Tibial nerve (tissue), 4 donors: ENCODE results near the gene TMEM187. TPM values are rescaled to one million over a fixed set of nuclear protein-coding genes. Genes with fewer than 3 reads are reported as not detected.
A peak's percentile ranks its signal among the peaks of the same experiment; 100 is the strongest.

Experiments
- DNase-seq, 2 donors: peaks; one replicate each; pipeline ENCODE4 v3.0.0-alpha.2; 2019; ENCODE audit warnings: low spot score in 2 of 2
- H3K27ac ChIP-seq, 4 donors: fragments of 200-600 bp; sonication (generic) in 3 of 4; one replicate each; pipeline ENCODE4 v1.5.1; 2017 to 2019; ENCODE audit warnings: mild to moderate bottlenecking in 1 of 4
- H3K27me3 ChIP-seq, 2 donors: fragments of 200-600 bp; sonication (generic) in 1 of 2; one replicate each; pipeline versions ENCODE4 v1.5.1 to v1.6.0; 2017 to 2019
- H3K36me3 ChIP-seq, 3 donors: fragments of 200-600 bp; sonication (generic); one replicate each; pipeline ENCODE4 v1.5.1; 2018 to 2019
- H3K4me1 ChIP-seq, 4 donors: fragments of 200-600 bp; sonication (generic) in 3 of 4; one replicate each; pipeline ENCODE4 v1.5.1; 2017 to 2019
- H3K4me3 ChIP-seq, 4 donors: fragments of 200-600 bp; sonication (generic) in 3 of 4; one replicate each; pipeline ENCODE4 v1.5.1; 2017 to 2019; ENCODE audit warnings: mild to moderate bottlenecking in 1 of 4, moderate library complexity in 1 of 4
- H3K9me3 ChIP-seq, 4 donors: fragments of 200-600 bp; sonication (generic) in 3 of 4; one replicate each; pipeline ENCODE4 v1.5.1; 2017 to 2019
- EP300 ChIP-seq, 2 donors: sonication (generic); formaldehyde crosslinking; IDR thresholded peaks; one replicate each; pipeline ENCODE4 v1.6.1; 2017; ENCODE audit warnings: antibody characterized with exemption in 2 of 2, mild to moderate bottlenecking in 1 of 2
- POLR2A ChIP-seq, 2 donors: fragments of 450-650 bp; IDR thresholded peaks; one replicate each; pipeline ENCODE4 v1.6.1; 2017; ENCODE audit warnings: antibody characterized with exemption in 2 of 2, mild to moderate bottlenecking in 2 of 2, moderate library complexity in 2 of 2
- WGBS, 2 donors: methylation state at CpG; one replicate each; pipeline ENCODE4 v1.1.5; 2018; 5-methylcytosine and 5-hydroxymethylcytosine counted together
- total RNA-seq, 4 donors: library from RNA; depleted of rRNA; stranded (reverse); fragments of >200 nt; gene quantifications; one replicate each; pipeline ENCODE4 v1.1.0, GENCODE V29; 2016
- TF ChIP-seq, protein P1 (sequence below), 5 experiments: fragments of 200-600 bp in 3 of 5; fragments of 450-650 bp in 2 of 5; sonication (generic) in 3 of 5; IDR thresholded peaks; one replicate each; pipeline ENCODE4 v1.5.1; 2016 to 2019; ENCODE audit warnings: antibody characterized with exemption in 5 of 5, mild to moderate bottlenecking in 3 of 5, moderate library complexity in 2 of 5

TMEM187 gene
- total RNA-seq, 4 donors from 2014 or later, result 4.2 to 16.4 (median 9.6) TPM

DNA sequence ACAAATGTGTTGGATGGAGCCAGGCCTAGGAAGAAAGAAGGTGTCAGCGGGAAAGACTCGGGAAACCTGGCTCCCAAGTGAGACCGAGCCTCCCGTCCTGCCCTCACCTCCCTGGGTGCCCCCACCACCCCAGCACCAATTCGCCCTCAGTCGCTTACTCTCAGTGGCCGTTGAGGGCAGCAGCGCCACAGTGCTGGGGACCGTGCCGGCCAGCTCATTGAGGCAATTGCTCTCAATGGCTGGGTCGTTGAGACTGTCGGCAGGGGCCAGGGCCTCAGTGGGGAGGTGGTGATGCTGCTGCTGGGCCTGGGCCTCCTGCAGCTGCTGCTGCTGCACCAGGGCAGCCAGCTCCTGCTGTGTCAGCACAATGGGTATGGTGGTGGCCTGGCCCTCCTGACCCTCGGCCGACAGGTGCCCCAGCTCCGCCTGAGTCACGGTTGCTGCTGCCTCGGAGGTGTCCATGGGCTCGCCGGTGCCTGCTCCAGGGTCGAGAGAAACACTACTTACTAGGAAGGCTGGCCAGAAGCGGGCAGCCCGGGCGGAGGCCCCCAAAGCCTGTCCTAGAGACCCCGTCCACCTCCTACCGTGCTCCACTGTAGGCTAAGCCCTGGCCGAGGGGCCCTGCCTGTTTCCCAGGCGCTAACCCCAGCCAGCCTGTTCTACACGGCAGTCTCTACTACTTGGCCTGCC lies 20.7 kb upstream of the TMEM187 start:
- H3K4me1 ChIP-seq, result peaks cover 0 to 45% (median 8%) of the 10 kb centered on the region in 4 donors
- no peak overlapping the region for H3K27ac ChIP-seq
- no peaks in the 10 kb centered on the region for H3K9me3 ChIP-seq
- no peak overlapping the region for H3K4me3 ChIP-seq
- TF ChIP-seq, protein P1, sequence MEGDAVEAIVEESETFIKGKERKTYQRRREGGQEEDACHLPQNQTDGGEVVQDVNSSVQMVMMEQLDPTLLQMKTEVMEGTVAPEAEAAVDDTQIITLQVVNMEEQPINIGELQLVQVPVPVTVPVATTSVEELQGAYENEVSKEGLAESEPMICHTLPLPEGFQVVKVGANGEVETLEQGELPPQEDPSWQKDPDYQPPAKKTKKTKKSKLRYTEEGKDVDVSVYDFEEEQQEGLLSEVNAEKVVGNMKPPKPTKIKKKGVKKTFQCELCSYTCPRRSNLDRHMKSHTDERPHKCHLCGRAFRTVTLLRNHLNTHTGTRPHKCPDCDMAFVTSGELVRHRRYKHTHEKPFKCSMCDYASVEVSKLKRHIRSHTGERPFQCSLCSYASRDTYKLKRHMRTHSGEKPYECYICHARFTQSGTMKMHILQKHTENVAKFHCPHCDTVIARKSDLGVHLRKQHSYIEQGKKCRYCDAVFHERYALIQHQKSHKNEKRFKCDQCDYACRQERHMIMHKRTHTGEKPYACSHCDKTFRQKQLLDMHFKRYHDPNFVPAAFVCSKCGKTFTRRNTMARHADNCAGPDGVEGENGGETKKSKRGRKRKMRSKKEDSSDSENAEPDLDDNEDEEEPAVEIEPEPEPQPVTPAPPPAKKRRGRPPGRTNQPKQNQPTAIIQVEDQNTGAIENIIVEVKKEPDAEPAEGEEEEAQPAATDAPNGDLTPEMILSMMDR (IDR thresholded peaks at IDR 0.05), result no peak
- no peak for TF ChIP-seq POLR2A (IDR thresholded peaks at IDR 0.05)
- TF ChIP-seq EP300 (IDR thresholded peaks at IDR 0.05), result no peak
- H3K27me3 ChIP-seq, result no peaks in the 10 kb centered on the region
- 91 to 100% methylated on average over 3 to 26 of the region's 28 CpGs for WGBS, 2 donors
- no peak for DNase-seq
- H3K36me3 ChIP-seq, result peaks cover 0 to 66% (median 5%) of the 10 kb centered on the region in 3 donors

DNA sequence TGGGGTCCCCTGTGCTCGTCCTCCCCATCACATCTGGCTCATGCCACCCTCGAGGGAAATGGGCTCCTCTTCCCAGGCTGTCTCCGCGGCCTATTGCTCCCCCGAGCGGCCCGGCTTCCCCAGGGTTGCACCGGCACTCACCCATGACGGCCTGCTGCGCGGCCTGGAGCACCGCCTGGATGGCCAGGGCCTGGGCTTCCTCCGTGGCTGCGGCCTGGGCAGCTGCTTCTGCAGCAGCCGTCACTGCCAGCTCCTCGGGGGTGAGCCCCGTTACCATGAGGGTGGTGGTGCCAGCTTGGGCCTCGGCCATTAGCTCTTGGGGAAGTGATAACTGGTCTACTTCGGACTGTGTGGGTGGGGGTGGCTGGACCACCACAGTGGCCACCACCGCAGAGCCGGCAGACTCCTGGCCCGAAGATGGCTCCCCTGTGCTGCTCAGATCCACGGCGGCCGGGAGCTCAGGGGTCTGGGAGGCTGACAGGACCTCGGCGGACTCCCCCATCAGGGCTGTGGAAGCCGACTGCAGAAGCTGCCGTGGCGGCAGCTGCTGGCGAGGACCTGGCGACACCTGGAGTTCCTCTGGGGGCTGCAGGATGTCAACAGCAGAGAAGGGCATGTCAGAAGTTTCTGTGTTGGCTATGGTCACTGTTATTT lies 20.1 kb upstream of the TMEM187 start:
- no peaks in the 10 kb centered on the region for H3K27me3 ChIP-seq
- H3K36me3 ChIP-seq, result peaks cover 0 to 72% (median 5%) of the 10 kb centered on the region in 3 donors
- peak overlapping the region in 2 of 4 donors; percentile 71 to 79 for H3K27ac ChIP-seq
- TF ChIP-seq, protein P1 (IDR thresholded peaks at IDR 0.05), result no peak
- no peak for TF ChIP-seq POLR2A (IDR thresholded peaks at IDR 0.05)
- TF ChIP-seq EP300 (IDR thresholded peaks at IDR 0.05), result no peak
- H3K4me1 ChIP-seq, result peaks cover 0 to 39% (median 8%) of the 10 kb centered on the region in 4 donors
- 93 to 98% methylated on average over 9 to 27 of the region's 32 CpGs for WGBS, 2 donors
- no peak overlapping the region for H3K4me3 ChIP-seq
- no peak for DNase-seq
- H3K9me3 ChIP-seq, result no peaks in the 10 kb centered on the region

DNA sequence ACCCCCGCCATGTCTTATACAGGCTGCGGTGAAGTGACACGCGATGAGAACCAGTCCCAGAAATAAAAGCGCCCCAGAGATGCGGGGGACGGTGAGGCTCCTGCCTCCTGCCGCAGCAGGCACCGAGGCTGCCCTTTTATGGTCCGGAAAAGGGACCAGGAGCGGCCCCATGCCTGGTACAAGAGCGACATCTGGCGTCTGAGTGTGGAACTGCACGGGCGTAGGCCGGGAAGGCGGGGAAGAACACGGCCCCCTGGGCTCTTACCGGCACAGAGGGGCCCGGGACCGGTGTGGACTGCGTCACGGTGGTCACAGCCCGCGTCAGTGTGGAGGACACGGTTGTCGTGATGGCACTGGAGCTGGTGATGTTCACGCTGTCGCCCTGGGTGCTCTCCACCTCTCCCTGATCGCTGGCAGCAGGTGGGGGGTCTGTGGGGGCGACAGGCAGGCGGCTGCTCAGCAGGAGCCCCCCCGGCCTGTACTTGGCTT lies 19.2 kb upstream of the TMEM187 start:
- Histone ChIP-seq H3K27me3 (no peaks in the 10 kb centered on the region), H3K4me1 (peaks cover 0 to 30% (median 3%) of the 10 kb centered on the region in 4 donors), H3K9me3 (no peaks in the 10 kb centered on the region), H3K4me3 (no peak overlapping the region), H3K27ac (peak overlapping the region in 3 of 4 donors; percentile 53 to 79 (median 71)), H3K36me3 (peaks cover 0 to 81% (median 5%) of the 10 kb centered on the region in 3 donors)
- TF ChIP-seq EP300 (IDR thresholded peaks at IDR 0.05) (peak in 1 of 2 donors; percentile 40), POLR2A (IDR thresholded peaks at IDR 0.05) (no peak)
- TF ChIP-seq, protein P1 (IDR thresholded peaks at IDR 0.05), result peak; percentile 89 to 99 (median 98)
- peak; percentile 41 to 53 for DNase-seq
- 38% methylated on average over 29 of the region's 33 CpGs; no CpG with 5 or more reads in 1 of the 2 donors for WGBS, 2 donors

DNA sequence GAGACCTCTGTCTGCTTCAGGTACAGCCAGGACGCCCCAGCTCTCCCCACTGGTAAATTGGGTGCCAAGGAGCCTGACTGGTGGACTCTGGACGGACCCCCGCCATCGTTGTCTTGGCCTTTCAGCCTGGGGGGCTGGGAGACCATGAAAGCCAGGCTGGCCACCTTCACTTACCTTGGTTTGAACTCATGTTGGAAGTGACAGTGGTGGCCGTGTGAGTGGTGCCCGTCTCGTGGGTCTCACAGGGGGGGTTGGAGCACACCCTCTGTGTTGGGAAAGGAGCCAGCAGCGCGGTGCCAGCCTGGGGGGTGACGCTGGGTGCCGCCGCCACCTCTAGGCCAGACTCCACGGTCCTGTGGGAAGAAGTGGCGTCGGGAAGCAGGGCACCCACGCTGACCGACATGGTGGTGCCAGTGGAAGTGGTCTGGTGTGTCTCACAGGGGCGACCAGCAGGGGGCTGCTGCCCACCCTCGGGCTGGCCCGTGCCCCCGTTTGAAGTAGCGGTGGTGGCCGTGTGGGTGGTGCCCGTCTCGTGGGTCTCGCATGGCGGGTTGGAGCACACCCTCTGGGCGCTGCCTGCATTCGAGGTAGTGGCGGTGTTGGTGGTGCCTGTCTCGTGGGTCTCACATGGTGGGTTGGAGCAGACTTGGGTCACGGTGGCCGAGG lies 18.5 kb upstream of the TMEM187 start:
- Histone ChIP-seq H3K36me3 (peaks cover under 1 to 88% (median 5%) of the 10 kb centered on the region in 3 donors), H3K4me1 (peaks cover 0 to 23% (median 0%) of the 10 kb centered on the region in 4 donors)
- 75 to 85% methylated on average over 7 to 23 of the region's 33 CpGs for WGBS, 2 donors

More for the DNA sequence above, 18.5 kb upstream of the TMEM187 start:
- TF ChIP-seq EP300 (IDR thresholded peaks at IDR 0.05) (no peak), POLR2A (IDR thresholded peaks at IDR 0.05) (no peak)
- TF ChIP-seq, protein P1 (IDR thresholded peaks at IDR 0.05), result no peak
- no peak for DNase-seq
- H3K27me3 ChIP-seq, result no peaks in the 10 kb centered on the region
- H3K9me3 ChIP-seq, result no peaks in the 10 kb centered on the region
- peak overlapping the region in 3 of 4 donors; percentile 53 to 79 (median 71) for H3K27ac ChIP-seq
- H3K4me3 ChIP-seq, result no peak overlapping the region
